DMS53 (cell line): ENCODE measurements around the gene ZNF488.
A peak's percentile ranks its signal among the peaks of the same experiment; 100 is the strongest.

Experiments
- DNase-seq: peaks from one replicate; lab custom pipeline; 2025; lab: John Stamatoyannopoulos, UW

Gene ZNF488

GRCh38 chr10:47348661-47349470, 35.2 kb downstream of the ZNF488 start:
- DNase-seq: no peak

GRCh38 chr10:47348138-47348651, 35.9 kb downstream of the ZNF488 start, which contains the start of gene RBP3:
TSS of gene RBP3 (plus strand) at chr10:47348363. CDS start at chr10:47348485, 122 bp downstream.
- DNase-seq: no peak

- DNase-seq: no peak
Measured at GRCh38 chr10:47347303-47347675, 36.8 kb downstream of the ZNF488 start.

- DNase-seq: peak; percentile 10
Measured at GRCh38 chr10:47346581-47347302, 37.4 kb downstream of the ZNF488 start.

- no peak for DNase-seq
Measured at GRCh38 chr10:47344996-47345870, 38.9 kb downstream of the ZNF488 start.

DNA sequence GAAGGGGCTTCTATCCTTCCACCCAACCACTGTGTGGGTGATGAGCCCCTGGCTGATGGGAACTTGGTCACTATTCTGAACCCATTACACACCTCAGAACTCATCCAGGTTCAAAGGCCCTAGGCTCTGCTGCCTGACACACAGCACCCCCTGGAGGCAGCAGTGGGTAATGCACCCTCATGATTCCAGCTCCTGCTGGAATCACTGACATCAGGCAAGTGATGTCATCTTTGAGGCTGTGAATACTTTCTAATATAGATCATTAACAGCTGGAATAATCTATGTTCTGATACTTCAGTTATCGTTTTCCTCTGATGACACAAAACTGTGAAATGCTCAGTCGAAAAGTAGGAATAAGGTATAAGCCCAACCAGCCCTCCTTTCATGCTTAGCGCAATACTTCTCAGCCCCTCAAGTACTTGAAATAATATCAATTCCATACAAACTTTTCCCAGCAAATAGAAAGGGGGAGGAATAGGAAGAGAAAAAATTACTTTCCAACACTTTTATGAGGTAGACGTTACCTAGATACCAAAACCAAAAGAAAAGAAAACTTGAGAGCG, 43.4 kb downstream of the ZNF488 start:
- peak; percentile 80 for DNase-seq

DNA sequence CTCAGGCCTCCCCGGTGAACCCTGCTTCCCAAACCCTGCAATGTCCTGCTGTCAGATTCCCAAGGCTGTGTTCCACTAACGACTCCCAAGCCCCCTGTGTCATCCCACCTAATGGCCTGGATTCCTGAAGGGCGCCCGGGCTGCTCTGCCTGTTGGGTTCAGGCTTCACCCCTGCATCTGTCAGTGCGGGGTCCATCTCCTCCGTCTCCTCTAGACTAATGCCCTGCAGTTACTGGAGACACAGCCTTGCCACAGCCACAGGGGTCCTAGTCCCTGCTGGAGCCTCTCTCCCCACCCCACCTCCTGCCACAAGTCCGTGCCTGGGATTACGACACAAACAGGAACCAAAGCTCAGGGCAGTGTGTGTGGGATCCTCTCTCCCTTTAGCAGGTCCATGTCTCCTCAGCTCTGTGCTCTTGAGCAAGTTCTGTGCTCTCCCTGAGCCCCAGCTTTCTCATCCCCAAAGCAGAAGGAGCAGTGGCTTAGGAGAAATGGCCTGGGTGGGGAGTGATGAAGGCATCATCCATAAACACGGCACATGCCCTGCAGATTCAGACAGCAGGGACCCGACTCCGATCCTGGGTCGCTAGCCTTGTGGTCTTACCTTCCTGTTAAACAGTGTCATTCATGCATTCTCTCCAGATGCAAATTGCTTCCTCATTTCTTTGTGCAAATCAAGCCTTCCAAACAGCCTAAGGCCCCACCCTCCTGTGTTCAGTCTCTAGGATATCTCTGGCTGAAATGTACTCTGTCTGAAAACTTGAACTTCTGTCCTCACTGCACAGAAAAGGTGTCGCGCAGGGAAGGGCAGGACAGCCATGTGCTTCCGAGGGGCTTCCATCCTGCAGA, 44.1 kb downstream of the ZNF488 start:
- no peak for DNase-seq

GRCh38 chr10:47339186-47339735, 44.8 kb downstream of the ZNF488 start:
- DNase-seq: no peak

- DNase-seq: no peak
Measured at GRCh38 chr10:47337310-47337709, 46.8 kb downstream of the ZNF488 start.

DNA sequence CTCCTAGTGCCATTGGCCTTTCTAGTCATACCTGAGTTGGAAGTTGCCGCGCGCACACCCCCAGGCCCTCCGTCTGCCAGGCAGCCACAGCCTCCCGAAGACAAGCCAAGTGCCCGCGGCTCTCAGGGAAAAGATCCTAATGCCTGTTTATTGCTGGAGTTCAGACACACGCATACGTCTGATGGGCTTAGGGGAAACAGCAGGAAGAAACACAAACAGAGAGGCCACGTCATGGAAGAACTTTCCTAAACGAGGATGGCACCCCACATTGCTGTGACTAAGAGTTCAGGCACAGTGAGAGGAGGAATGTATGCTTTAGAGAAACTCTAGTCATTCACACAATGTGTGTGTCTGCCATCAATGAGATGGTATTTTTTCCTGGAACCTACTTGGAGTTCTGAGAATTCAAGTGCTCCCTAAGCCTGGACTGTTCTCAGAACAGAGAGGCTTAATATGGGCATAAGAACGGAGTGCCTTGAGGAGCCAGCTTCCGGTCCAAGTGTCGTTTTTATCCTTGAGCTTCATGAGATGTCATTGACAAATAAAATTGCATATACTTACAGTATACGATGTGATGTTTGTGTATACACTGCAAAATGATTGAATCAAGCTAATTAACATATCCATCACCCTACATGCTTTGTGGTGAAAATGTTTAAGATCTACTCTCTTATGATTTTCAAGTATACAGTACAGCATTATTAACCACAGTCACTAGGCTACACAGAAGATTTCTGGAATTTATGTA, 47.5 kb downstream of the ZNF488 start:
- no peak for DNase-seq

GRCh38 chr10:47335906-47336305, 48.2 kb downstream of the ZNF488 start:
- no peak for DNase-seq

DNA sequence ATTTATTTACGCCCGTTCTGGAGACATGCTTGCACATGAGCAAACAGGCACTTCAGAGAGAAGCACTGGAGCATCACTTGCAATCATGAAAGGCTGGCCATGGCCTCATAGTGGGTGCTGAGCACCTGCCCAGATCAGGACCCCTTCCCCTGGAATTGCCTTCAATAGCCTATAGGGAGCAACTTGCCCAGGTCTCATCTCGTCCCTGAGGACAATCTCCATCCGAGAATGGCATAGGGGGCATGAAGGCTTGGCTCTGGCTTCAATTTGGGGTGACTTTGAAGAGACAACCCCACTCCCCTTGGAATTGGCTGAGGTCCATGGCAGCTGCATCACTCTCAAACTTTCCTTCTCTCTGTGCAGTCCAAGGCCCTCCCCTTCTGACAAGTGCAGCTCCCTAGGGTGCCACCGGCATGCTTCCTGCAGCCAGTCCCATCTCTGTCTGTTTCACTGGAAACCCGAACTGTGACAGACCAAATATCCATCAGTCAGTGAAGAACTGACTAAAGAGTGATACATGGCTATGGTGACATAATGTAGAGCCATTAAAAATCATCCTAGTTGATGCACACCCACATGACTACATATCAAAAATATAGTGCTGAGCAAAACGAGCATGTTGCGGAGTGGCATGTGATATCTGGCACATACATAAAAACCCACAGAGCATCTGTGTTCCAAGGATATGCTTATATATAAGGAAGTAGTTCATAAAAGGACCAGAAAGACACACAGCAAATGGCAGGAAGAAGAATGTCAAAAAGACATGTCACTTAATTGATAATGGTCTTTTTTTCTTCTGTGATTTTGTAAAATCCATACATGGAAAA, 49.4 kb downstream of the ZNF488 start:
- DNase-seq: no peak

DNA sequence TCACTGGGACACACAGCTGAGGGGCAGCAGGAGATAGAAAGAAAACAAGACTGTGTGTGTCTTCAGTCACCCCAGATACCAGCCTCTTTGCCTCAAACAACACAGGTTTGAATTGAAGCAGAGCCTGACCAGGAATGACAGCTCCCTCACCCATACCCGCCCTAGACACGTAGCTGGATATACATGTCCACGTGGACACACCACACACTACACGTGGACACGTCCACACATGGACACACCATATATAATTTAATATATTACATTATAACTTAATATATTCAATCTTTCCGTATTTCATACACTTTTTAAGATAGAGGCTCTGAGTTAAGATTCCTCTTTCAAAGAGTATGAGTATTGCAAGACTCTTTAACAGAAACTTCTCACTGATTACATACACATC, 50.6 kb downstream of the ZNF488 start:
- DNase-seq: no peak

- DNase-seq: no peak
Measured at GRCh38 chr10:47332946-47333345, 51.1 kb downstream of the ZNF488 start.

DNA sequence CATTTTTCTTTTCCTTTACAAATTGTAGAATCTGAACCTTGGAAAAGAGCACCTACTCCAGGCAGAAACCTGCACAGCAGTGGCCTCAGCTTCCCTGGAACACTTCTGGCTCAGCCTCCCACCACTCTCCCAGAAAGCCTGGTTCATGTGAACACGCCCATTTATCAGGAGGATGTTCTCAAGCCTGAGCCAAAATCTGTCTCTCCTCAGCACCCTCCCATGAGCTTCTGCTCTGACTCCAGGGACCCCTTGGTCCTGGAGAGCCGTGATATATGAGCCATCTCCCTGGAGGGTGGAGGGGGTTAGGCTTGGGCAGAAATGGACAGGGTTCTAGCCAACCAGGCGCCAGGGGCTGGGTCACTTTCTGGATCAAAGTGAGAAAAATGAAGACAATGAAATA, 51.7 kb downstream of the ZNF488 start:
- no peak for DNase-seq

- DNase-seq: no peak
Measured at GRCh38 chr10:47331954-47332353, 52.1 kb downstream of the ZNF488 start.

- DNase-seq: no peak
Measured at GRCh38 chr10:47331491-47331890, 52.6 kb downstream of the ZNF488 start.

- peak; percentile 19 for DNase-seq
Measured at GRCh38 chr10:47330804-47331203, 53.3 kb downstream of the ZNF488 start.

GRCh38 chr10:47330366-47330765, 53.7 kb downstream of the ZNF488 start:
- no peak for DNase-seq
